ENCODE measurements around the gene LRRC49. TPM values are rescaled to one million over a fixed set of nuclear protein-coding genes. Genes with fewer than 3 reads are reported as not detected.

Gene LRRC49
- total and polyA plus RNA-seq, 2 donors = 6.5 to 35.3 TPM

- no peaks in the 10 kb centered on the region for H3K4me1 ChIP-seq (ENCODE audit: insufficient read depth)
- no peaks in the 10 kb centered on the region for H3K36me3 ChIP-seq (ENCODE audit: insufficient read depth)
- no peak overlapping the region for H3K4me3 ChIP-seq (ENCODE audit: low read depth, low read length)
- no peak for DNase-seq (ENCODE audit: extremely low spot score)
- H3K27ac ChIP-seq (ENCODE audit: low read depth) = no peak overlapping the region
- WGBS = 97% methylated on average over 3 of the region's 3 CpGs
These were observed 157.2 kb downstream of the LRRC49 start for GRCh38 chr15:71049706-71050422.

- WGBS = 94% methylated on average over 4 of the region's 4 CpGs
- Histone ChIP-seq H3K36me3 (ENCODE audit: insufficient read depth) (no peaks in the 10 kb centered on the region), H3K4me3 (ENCODE audit: low read depth, low read length) (no peak overlapping the region), H3K27ac (ENCODE audit: low read depth) (no peak overlapping the region), H3K4me1 (ENCODE audit: insufficient read depth) (no peaks in the 10 kb centered on the region)
- no peak for DNase-seq (ENCODE audit: extremely low spot score)
These were observed 157.8 kb downstream of the LRRC49 start for GRCh38 chr15:71050461-71050860.

- Histone ChIP-seq H3K27ac (ENCODE audit: low read depth) (no peak overlapping the region), H3K36me3 (ENCODE audit: insufficient read depth) (no peaks in the 10 kb centered on the region), H3K4me1 (ENCODE audit: insufficient read depth) (no peaks in the 10 kb centered on the region), H3K4me3 (ENCODE audit: low read depth, low read length) (no peak overlapping the region)
- WGBS = 98% methylated on average over 1 of the region's 1 CpG
- DNase-seq (ENCODE audit: extremely low spot score) = no peak
These were observed 158.9 kb downstream of the LRRC49 start for GRCh38 chr15:71051539-71051938.

GRCh38 chr15:71052356-71052755 lies 159.7 kb downstream of the LRRC49 start:
- no peaks in the 10 kb centered on the region for H3K4me1 ChIP-seq (ENCODE audit: insufficient read depth)
- no peaks in the 10 kb centered on the region for H3K36me3 ChIP-seq (ENCODE audit: insufficient read depth)
- WGBS = 94% methylated on average over 2 of the region's 2 CpGs
- H3K4me3 ChIP-seq (ENCODE audit: low read depth, low read length) = no peak overlapping the region
- H3K27ac ChIP-seq (ENCODE audit: low read depth) = no peak overlapping the region
- no peak for DNase-seq (ENCODE audit: extremely low spot score)

GRCh38 chr15:71054286-71054952 lies 161.8 kb downstream of the LRRC49 start:
- WGBS = 26% methylated on average over 2 of the region's 2 CpGs
- DNase-seq (ENCODE audit: extremely low spot score) = no peak
- H3K36me3 ChIP-seq (ENCODE audit: insufficient read depth) = no peaks in the 10 kb centered on the region
- H3K4me1 ChIP-seq (ENCODE audit: insufficient read depth) = no peaks in the 10 kb centered on the region
- no peak overlapping the region for H3K27ac ChIP-seq (ENCODE audit: low read depth)
- no peak overlapping the region for H3K4me3 ChIP-seq (ENCODE audit: low read depth, low read length)

- DNase-seq (ENCODE audit: extremely low spot score) = no peak
- Histone ChIP-seq H3K36me3 (ENCODE audit: insufficient read depth) (no peaks in the 10 kb centered on the region), H3K4me1 (ENCODE audit: insufficient read depth) (no peaks in the 10 kb centered on the region), H3K27ac (ENCODE audit: low read depth) (no peak overlapping the region), H3K4me3 (ENCODE audit: low read depth, low read length) (no peak overlapping the region)
- WGBS = 69% methylated on average over 1 of the region's 1 CpG
These were observed 162.8 kb downstream of the LRRC49 start for GRCh38 chr15:71055461-71055860.

GRCh38 chr15:71056111-71056510 lies 163.5 kb downstream of the LRRC49 start:
- no peak for DNase-seq (ENCODE audit: extremely low spot score)
- Histone ChIP-seq H3K4me1 (ENCODE audit: insufficient read depth) (no peaks in the 10 kb centered on the region), H3K36me3 (ENCODE audit: insufficient read depth) (no peaks in the 10 kb centered on the region), H3K4me3 (ENCODE audit: low read depth, low read length) (no peak overlapping the region), H3K27ac (ENCODE audit: low read depth) (no peak overlapping the region)

- no peak for DNase-seq (ENCODE audit: extremely low spot score)
- H3K36me3 ChIP-seq (ENCODE audit: insufficient read depth) = no peaks in the 10 kb centered on the region
- no peaks in the 10 kb centered on the region for H3K4me1 ChIP-seq (ENCODE audit: insufficient read depth)
- no peak overlapping the region for H3K4me3 ChIP-seq (ENCODE audit: low read depth, low read length)
- H3K27ac ChIP-seq (ENCODE audit: low read depth) = no peak overlapping the region
These were observed 164.5 kb downstream of the LRRC49 start for GRCh38 chr15:71057143-71057542.

- DNase-seq (ENCODE audit: extremely low spot score) = no peak
- no peak overlapping the region for H3K4me3 ChIP-seq (ENCODE audit: low read depth, low read length)
- WGBS = 89% methylated on average over 3 of the region's 3 CpGs
These were observed 165.0 kb downstream of the LRRC49 start for GRCh38 chr15:71057581-71057980.

GRCh38 chr15:71060983-71061382 lies 168.4 kb downstream of the LRRC49 start:
- Histone ChIP-seq H3K36me3 (ENCODE audit: insufficient read depth) (no peaks in the 10 kb centered on the region), H3K4me1 (ENCODE audit: insufficient read depth) (no peaks in the 10 kb centered on the region), H3K27ac (ENCODE audit: low read depth) (no peak overlapping the region), H3K4me3 (ENCODE audit: low read depth, low read length) (no peak overlapping the region)
- 94% methylated on average over 1 of the region's 1 CpG for WGBS
- DNase-seq (ENCODE audit: extremely low spot score) = no peak

More at GRCh38 chr15:71057581-71057980, 165.0 kb downstream of the LRRC49 start:
- no peaks in the 10 kb centered on the region for H3K36me3 ChIP-seq (ENCODE audit: insufficient read depth)
- H3K4me1 ChIP-seq (ENCODE audit: insufficient read depth) = no peaks in the 10 kb centered on the region
- no peak overlapping the region for H3K27ac ChIP-seq (ENCODE audit: low read depth)

- no peaks in the 10 kb centered on the region for H3K4me1 ChIP-seq (ENCODE audit: insufficient read depth)
- H3K36me3 ChIP-seq (ENCODE audit: insufficient read depth) = no peaks in the 10 kb centered on the region
- H3K27ac ChIP-seq (ENCODE audit: low read depth) = no peak overlapping the region
- 80% methylated on average over 5 of the region's 5 CpGs for WGBS
- no peak overlapping the region for H3K4me3 ChIP-seq (ENCODE audit: low read depth, low read length)
- no peak for DNase-seq (ENCODE audit: extremely low spot score)
These were observed 174.4 kb downstream of the LRRC49 start for GRCh38 chr15:71066983-71067382.

- H3K27ac ChIP-seq (ENCODE audit: low read depth) = no peak overlapping the region
- DNase-seq (ENCODE audit: extremely low spot score) = no peak
- H3K4me1 ChIP-seq (ENCODE audit: insufficient read depth) = no peaks in the 10 kb centered on the region
- no peak overlapping the region for H3K4me3 ChIP-seq (ENCODE audit: low read depth, low read length)
- H3K36me3 ChIP-seq (ENCODE audit: insufficient read depth) = no peaks in the 10 kb centered on the region
- 77% methylated on average over 2 of the region's 2 CpGs for WGBS
These were observed 177.1 kb downstream of the LRRC49 start for GRCh38 chr15:71069693-71070092.

GRCh38 chr15:71071529-71071928 lies 178.9 kb downstream of the LRRC49 start:
- Histone ChIP-seq H3K4me1 (ENCODE audit: insufficient read depth) (no peaks in the 10 kb centered on the region), H3K36me3 (ENCODE audit: insufficient read depth) (no peaks in the 10 kb centered on the region), H3K4me3 (ENCODE audit: low read depth, low read length) (no peak overlapping the region), H3K27ac (ENCODE audit: low read depth) (no peak overlapping the region)
- no peak for DNase-seq (ENCODE audit: extremely low spot score)

- Histone ChIP-seq H3K27ac (ENCODE audit: low read depth) (no peak overlapping the region), H3K4me1 (ENCODE audit: insufficient read depth) (no peaks in the 10 kb centered on the region), H3K36me3 (ENCODE audit: insufficient read depth) (no peaks in the 10 kb centered on the region), H3K4me3 (ENCODE audit: low read depth, low read length) (no peak overlapping the region)
- WGBS = 92% methylated on average over 6 of the region's 6 CpGs
- no peak for DNase-seq (ENCODE audit: extremely low spot score)
These were observed 179.8 kb downstream of the LRRC49 start for GRCh38 chr15:71072423-71072822.
